Left forelimb (tissue), 1 donor: ENCODE results near the gene RTL1.

ENCODE experiments used
- DNase-seq: peaks from one replicate; pipeline ENCODE4 v3.0.0-alpha.2; 2018; ENCODE audit warnings: low spot score

Gene RTL1

GRCh38 chr14:100866666-100867630, 36.6 kb downstream of the RTL1 start:
- DNase-seq = no peak

- no peak for DNase-seq
These were observed 37.6 kb downstream of the RTL1 start for GRCh38 chr14:100865682-100866591.

- no peak for DNase-seq
These were observed 38.4 kb downstream of the RTL1 start for GRCh38 chr14:100864960-100865681.

- DNase-seq = no peak
These were observed 39.3 kb downstream of the RTL1 start for GRCh38 chr14:100864206-100864605.

DNA sequence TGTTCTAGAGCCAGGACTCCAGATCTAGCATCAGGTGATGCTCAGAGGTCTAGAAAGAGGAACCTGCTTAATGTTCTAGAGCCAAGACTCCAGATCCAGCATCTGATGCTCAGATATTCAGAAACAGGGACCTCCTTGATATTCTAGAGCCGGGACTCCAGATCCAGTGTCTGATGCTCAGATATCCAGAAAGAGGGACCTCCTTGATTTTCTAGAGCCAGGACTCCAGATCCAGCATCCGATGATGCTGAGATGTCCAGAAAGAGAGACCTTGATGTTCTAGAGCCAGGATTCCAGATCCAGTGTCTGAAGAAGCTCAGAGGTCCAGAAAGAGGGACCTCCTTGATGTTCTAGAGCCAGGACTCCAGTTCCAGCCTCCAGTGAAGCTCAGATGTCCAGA, 40.7 kb downstream of the RTL1 start:
- DNase-seq = no peak

DNA sequence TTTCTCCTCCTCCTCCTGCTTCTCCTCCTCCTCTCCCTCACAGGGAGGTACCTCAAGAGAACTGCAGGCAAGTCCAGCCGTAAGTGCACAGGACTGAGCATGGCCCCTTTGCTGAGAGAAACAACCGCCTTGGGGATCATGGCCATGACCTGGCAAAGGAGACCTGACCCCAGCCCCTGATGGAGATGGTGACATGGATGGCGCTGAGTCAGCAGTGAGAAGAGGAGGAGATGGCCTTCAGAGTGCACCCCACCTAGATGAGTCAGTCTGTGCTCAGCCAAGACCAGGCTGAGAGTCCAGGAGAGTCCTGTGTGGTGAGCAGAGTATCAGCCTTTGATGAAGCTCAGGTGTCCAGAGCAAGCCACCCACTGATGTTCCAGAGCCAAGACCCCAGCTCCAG, 41.2 kb downstream of the RTL1 start:
- no peak for DNase-seq

- DNase-seq = no peak
These were observed 41.6 kb downstream of the RTL1 start for GRCh38 chr14:100861937-100862247.

DNA sequence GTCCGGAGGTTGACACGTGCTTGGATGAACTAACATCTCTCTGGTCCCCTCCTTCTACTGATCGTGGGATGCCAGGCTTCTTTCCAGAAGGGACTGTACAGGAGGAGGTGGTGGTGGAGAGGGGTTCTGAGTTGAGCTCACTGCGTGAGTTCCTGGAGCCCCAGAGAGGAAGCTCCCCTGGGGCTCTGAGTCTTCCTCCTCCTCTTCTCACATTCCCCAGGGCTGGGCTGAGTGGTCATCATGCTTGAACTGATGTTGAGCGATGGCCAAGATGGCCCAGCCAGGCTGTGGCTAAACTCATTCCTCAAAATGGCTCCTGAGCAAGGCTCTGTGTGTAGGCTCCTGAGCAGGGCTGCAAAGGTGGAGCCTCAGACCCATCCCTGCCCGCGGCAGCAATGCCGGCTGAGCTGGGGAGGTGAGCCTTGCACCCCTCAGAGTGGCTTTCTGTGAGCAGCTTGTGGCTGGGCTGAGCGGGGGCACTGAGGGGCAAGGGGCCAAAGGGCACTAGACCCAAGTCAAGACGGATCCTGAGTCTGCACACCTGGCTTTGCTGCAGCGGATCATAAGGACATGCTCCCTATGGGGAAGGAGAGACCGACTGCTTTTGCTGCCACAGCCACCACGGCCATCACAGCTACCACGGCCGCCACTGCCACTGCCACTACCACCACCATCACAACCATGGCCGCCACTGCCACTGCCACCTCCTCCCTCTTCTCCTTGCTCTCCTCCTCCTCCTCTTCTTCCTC, 42.2 kb downstream of the RTL1 start:
- DNase-seq = no peak

DNA sequence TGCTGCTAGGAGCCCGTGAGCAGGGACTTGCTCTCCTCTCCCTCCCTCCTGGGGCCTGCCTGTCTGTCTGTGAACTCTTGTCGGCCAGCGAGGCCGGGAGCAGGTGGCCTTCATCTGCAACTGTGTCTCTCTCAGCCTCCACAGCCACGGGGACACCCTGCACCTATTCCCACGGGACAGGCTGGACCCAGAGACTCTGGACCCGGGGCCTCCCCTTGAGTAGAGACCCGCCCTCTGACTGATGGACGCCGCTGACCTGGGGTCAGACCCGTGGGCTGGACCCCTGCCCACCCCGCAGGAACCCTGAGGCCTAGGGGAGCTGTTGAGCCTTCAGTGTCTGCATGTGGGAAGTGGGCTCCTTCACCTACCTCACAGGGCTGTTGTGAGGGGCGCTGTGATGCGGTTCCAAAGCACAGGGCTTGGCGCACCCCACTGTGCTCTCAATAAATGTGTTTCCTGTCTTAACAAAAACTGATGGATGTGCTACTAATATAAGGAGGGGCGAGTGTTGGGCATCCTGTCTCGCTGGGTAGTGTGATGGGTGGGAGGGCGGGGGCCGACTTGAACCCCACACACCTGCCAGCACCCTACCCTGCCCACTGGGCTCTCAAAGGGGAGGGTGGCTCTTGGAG, 42.9 kb downstream of the RTL1 start:
- no peak for DNase-seq

GRCh38 chr14:100859781-100860180, 43.7 kb downstream of the RTL1 start:
- no peak for DNase-seq

- DNase-seq = no peak
These were observed 44.7 kb downstream of the RTL1 start for GRCh38 chr14:100858838-100859220.

GRCh38 chr14:100857923-100858837, 45.3 kb downstream of the RTL1 start:
- DNase-seq = no peak

GRCh38 chr14:100857233-100857922, 46.1 kb downstream of the RTL1 start:
- DNase-seq = no peak

DNA sequence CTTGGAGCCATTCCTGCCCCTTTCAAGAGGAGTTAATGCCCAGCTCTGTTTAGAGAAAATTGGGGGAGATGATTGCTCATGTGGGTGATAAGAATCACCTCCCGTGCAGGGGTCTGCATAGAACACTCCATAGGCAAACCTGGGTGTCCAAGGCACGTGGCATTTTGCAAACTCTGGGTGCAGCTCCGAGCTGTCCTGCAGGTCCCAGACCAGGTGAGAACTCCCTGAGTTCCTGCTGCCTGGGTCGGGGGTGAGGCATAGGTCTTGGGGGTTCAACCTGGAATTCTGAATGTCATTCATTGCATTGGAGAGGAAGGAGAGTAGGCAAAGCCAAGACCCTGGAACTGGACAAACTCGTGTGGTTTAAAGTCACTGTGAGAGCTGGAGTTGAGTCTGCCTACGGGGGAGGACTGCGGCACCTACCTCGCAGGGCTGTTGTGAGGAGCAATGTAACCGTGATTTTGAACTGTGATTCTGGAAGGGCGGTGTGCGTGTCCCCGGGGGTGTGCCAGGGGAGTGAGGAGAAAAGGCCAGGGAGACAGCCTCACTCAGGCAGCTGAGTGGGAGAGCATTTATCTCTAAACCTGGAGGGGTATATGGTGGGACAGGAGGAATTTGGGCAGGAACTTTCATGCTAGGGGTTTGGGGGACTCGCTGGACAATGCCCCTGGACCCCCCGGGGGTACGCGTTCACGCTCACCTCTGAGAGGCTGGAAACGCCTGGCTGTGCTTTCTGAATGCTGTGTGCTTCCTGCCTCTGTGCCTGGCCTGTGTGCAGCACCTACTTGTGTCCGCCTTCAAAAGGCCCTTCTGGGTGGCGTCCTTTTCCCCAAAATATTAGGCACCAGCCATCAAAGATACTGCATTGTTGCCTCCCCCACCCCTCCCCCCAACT, 47.2 kb downstream of the RTL1 start:
- DNase-seq = no peak

DNA sequence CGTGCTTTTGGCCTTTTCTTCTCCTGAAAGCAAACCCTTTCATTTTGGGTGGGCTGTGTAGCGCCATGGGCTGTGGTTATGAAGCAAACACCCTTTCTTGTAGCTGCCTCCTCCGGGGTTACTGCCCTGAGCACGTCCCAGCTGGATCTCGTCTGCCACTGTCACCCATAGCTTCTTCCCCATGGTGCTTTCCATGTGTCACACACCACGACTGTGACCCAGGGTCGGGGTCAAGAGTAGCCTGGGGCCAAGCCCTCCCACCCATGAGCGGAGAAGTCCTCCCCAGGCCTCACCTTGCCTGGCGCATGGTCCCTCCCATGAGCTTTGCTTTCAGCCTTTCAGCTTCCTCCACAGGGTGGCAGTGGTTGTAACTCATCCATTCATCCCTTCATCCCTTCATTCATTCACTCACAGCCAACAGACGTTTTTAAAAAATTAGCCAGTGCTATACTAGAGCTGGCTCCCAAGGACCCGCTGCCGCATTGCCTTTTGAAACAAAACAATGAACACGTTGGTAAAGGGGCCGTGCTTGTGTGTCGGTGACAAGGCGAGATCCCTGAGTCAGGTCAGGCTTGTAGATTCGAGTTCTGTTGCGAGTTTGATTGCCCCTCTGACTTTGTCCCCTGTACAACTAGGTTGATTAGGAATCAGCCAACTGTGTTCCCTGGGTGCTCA, 48.1 kb downstream of the RTL1 start:
- no peak for DNase-seq

DNA sequence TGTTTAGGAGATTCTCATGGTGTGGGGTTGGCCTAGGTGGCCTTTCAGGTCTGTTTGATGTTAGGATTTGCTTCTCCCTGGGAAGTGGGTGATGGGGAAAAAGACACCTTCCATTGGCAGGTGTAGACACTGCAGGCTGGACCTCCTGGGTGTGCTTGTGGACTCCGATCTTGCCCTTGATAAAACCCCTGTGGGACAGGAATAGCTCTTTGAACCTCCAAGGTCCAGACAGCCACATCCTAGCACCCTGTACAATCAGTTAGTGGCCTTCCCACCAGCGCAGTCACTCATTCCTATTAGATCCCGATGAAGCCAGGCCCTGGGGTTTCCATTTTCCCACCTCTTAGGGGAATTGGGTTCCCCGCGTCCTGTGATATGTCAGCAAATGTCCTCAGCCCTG, 49.1 kb downstream of the RTL1 start:
- DNase-seq = no peak

- DNase-seq = no peak
These were observed 51.4 kb downstream of the RTL1 start for GRCh38 chr14:100851946-100852620.
